ENCODE data around the gene FAM227B.
"Not testable (repeated sequence)": the region's sequence is repeated elsewhere in the genome, so short reads cannot be mapped to it uniquely, and the experiment has no call there.

The FAM227B gene

DNA sequence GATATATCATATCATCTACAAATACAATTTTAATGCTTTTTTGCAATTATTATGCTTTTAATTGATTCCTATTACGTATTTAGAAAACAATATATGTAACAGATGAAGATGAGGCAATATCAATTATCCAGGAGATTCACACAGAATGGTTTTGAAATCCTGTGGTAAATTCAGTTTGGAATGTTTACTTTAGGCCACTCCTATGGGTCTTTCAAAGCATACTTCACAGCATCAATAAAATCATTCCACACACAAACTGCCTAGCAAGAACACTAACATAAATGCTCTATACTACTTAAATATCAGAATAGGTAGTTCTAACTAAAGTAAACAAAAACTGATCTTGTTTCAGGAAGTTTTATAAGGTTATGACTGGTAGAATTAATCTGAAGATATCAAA, 90.5 kb downstream of the FAM227B start:
- TF ChIP-seq, protein P1, sequence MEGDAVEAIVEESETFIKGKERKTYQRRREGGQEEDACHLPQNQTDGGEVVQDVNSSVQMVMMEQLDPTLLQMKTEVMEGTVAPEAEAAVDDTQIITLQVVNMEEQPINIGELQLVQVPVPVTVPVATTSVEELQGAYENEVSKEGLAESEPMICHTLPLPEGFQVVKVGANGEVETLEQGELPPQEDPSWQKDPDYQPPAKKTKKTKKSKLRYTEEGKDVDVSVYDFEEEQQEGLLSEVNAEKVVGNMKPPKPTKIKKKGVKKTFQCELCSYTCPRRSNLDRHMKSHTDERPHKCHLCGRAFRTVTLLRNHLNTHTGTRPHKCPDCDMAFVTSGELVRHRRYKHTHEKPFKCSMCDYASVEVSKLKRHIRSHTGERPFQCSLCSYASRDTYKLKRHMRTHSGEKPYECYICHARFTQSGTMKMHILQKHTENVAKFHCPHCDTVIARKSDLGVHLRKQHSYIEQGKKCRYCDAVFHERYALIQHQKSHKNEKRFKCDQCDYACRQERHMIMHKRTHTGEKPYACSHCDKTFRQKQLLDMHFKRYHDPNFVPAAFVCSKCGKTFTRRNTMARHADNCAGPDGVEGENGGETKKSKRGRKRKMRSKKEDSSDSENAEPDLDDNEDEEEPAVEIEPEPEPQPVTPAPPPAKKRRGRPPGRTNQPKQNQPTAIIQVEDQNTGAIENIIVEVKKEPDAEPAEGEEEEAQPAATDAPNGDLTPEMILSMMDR (IDR thresholded peaks at IDR 0.05; ENCODE audit: borderline replicate concordance, insufficient read depth, low read depth, low read length) = no peak
- H3K4me3 ChIP-seq (ENCODE audit: low read depth, low read length) = no peak overlapping the region

DNA sequence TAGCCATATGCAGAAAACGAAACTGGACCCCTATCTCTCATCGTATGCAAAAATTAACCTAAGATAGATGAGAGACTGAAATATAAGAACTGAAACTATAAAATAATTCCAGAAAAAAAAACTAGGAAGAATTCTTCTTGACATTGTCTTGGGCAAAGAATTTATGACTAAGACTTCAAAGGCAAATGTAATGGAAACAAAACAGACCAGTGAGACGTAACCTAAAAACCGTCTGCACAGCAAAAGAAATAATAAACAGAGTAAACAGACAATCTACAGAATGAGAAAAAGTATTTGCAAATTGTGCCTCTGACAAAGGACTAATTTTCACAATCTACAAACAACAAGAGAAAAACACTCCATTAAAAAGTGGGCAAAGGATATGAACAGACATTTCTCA, 92.3 kb downstream of the FAM227B start:
- H3K4me3 ChIP-seq (ENCODE audit: low read depth, low read length) = no peak overlapping the region
- TF ChIP-seq, protein P1 (IDR thresholded peaks at IDR 0.05; ENCODE audit: borderline replicate concordance, insufficient read depth, low read depth, low read length) = no peak

DNA sequence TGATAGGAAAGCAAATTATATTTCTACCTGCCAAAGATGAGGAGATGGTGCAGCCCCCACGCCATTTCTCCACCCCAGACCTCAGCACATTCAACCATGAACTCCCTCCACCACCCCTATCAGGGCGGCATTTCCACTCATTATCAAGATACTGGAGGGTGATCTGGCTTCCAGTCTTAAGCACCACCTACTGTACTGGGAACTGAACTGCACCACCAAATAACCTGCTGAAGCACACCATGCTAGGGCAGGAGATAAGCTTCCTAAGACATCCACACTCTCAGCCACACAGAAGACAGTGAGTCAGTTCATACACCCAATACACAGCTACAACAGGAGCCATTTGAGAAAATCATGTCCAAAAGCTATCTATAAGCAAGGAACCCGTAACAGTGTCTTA, 98.8 kb downstream of the FAM227B start:
- no peak overlapping the region for H3K4me3 ChIP-seq (ENCODE audit: low read depth, low read length)
- TF ChIP-seq, protein P1 (IDR thresholded peaks at IDR 0.05; ENCODE audit: borderline replicate concordance, insufficient read depth, low read depth, low read length) = no peak

DNA sequence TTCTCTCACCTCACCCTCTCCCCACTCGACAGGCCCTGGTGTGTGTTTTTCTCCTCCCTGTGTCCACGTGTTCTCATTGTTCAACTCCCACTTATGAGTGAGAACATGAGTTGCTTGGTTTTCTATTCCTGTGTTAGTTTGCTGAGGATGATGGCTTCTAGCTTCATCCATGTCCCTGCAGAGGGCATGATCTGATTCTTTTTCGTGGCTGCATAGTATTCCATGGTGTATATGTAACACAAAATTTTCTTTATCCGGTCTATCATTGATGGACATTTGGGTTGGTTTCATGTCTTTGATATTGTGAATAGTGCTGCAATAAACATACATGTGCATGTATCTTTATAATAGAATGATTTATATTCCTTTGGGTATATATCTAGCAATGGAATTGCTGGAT, 107.9 kb downstream of the FAM227B start:
- H3K4me3 ChIP-seq (ENCODE audit: low read depth, low read length) = not testable (repeated sequence)

DNA sequence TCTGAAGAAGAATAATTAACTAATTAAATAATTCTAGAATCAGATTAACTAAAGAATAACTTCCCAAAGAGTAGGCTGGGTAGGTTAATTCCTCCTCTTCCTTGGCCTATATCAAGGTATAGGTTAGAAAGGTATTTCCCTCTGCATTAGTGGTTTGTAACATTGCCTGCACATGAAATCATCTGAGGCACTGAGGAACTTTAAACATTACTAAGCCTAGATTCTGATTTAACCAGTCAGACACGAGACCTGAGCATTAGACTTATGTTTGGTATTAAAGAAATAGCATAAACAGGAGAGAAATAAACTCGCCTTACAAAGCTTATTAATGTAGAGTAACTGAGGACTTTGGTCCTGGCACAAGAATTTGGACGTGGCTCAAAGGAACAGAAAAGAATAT, 113.4 kb downstream of the FAM227B start:
- TF ChIP-seq, protein P1 (IDR thresholded peaks at IDR 0.05; ENCODE audit: borderline replicate concordance, insufficient read depth, low read depth, low read length) = no peak
- no peak overlapping the region for H3K4me3 ChIP-seq (ENCODE audit: low read depth, low read length)

DNA sequence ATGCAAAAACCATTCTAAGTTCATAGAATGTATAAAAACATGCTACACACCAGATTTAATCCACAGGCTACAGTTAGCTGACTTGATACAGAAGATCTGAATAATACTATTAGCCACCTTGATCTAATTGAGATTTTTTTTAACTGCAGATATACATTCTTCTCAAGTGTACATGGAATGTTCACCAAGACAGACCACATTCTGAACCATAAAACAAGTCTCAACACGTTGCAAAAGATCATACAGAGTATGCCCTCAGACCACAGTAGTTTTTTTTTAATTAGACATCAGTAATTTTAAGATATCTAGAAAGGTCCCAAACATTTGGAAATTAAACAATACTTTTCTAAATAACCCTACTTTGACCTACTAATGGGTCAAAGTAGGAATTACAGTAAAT, 114.3 kb downstream of the FAM227B start:
- TF ChIP-seq, protein P1 (IDR thresholded peaks at IDR 0.05; ENCODE audit: borderline replicate concordance, insufficient read depth, low read depth, low read length) = no peak
- no peak overlapping the region for H3K4me3 ChIP-seq (ENCODE audit: low read depth, low read length)

DNA sequence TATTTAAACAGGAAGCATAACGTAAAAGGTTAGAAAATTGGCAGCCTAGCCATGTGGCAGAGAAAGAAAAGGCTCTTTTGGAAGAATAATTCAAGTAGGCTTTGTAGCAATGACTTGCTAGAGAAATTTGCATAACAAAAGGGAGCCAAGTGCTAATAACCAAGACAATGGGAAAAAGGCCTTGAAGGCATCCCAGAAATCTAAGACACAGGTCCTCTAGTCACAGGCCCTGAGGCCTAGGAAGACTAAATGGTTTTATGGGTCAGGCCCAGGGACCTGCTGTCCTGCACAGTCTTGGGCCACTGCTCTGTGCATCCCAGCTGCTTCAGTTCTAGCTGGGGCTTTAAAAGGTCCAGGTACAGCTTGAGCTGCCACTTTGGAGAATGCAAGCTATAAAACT, 119.0 kb downstream of the FAM227B start:
- TF ChIP-seq, protein P1 (IDR thresholded peaks at IDR 0.05; ENCODE audit: borderline replicate concordance, insufficient read depth, low read depth, low read length) = no peak
- no peak overlapping the region for H3K4me3 ChIP-seq (ENCODE audit: low read depth, low read length)
